NCI-H128 (cell line): ENCODE data around the gene ARHGAP22.

Experiments
- DNase-seq: peaks from one replicate; lab custom pipeline; 2025; ENCODE audit not compliant: unreplicated experiment; lab: John Stamatoyannopoulos, UW

ARHGAP22 gene

DNA sequence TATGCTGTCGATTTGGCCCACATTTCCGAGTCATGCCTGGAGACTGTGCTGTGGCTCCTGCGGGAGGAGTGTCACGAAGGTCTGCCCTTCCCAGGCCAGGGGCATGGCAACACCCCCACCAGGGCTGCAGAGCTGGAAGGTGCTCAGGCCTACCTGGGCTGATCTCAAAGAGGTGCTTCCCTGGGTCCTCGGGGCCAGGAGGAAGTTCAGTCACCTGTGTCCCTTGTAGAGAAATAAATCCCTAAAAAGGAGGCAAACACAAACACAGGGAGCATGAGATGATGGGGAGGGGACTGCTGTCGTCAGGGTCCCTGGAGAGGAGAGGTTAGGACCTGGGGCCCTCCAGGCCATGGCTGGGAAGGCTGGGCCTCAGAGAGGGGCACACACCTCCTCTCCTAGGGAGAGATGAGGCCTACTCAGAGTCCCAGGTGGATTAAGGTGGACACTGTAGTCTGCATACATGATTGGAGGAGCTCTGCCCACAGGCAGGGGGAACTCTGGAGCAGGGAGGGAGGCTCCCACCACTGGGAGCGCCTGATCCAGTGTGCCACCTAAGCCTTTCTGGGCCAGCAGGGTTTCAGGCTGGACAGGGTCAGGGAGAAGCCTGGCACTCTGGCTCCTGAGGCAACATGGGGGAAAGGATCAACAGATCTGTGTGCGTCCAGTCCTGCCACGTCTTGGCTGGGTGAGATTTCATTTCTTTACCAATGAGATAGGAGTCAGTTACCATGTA, 49.4 kb downstream of the ARHGAP22 start:
- no peak for DNase-seq

DNA sequence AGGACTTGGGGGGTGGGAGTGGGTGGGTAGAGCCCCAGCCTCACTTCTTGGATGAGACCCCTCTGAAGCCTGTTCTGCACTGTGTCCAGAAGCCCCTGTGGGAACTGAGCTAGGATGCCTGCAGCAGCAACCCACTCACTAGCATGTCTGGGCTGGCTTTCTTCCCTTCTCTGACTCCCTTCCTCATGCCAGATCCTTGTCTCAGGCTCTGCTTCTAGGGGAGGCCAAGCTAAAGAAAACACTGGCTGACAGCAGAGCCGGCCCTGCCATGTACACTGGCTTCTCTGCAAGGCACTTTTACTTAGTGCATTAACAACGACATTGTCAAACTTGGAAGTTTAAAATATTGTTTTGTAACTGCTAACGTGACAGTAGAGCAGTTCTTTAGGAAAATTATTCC, 50.2 kb downstream of the ARHGAP22 start:
- no peak for DNase-seq

DNA sequence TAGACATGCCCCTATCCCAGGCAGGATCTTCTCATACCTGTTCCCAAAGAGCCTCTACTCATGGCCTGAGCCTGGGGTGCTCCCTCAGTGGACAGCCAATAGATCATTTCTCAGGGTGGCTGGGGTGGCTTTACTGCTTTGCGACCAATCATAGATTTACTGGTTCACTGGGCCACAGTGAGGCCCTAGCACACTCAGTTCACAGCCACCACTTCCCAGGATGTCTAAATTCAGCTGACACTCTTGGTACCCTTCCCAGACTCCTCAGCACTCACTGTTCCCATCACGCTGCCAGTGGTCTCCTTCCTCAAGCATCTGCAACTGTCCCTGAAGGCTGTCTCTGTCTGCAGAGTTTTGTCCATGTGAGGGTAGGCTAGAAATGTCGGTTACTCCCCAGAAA, 50.6 kb downstream of the ARHGAP22 start:
- DNase-seq, result no peak

DNA sequence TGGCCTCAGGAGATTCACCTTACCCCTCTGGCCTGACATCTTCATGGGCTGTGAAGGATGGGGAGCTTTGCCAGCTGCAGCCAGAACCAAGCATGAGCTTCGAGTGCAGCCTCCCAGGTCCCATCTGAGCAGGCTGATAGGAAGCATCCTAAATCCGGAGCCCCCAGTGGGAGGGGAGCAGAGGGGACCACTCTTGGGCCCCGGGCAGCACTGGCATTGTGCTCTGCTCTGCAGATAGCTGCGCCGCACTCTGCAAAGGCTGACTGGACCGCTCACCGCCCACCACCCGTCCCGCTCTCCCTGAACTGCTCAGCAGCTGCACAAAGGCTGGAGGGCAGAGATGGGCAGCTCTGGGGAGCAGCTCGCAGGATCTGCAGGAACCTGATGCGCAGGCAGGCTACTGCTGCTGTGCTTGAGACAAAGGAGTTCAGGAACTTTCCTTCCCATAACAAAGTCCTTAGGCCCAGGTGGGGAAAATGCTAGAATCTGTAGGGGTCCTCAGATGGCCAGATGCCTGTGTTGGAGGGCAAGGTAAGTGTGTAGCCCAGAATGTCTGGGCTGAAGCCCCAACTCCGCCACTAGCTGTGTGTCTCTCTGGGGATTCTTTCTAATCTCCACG, 51.8 kb downstream of the ARHGAP22 start:
- DNase-seq, result no peak

DNA sequence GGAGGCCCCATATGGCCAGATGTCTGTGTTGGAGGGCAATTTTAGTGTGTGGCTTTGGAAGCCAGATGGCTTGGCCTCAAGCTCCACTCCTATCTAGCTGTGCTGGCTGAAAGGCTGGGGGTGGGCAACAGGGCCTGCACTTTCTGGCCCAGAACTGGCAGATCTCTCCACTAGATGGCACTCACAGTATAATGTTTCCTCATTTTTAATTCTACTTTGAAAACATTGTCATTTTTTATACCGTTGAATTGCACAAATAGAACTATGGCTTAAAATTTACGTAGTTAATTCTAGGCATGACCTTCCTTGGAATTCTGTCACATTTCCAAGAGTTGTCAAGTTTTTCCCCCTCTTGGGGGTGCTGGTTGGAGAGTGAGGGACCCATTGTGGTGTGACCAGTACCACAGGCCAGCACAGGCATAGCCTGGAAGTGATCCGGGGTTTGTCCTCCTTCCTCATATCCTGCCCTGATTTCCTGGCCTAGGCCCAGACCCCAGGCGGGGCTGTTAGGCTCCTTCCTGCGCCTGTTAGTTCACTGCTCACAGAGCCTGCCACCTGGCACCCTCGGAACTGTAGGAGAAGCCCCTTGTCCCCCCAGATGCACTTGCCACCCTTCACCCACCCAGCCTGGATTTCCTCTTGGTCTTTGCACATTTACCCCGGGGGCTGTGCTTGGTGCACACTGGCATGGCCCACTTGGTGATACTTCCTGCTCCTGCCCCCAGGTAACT, 52.8 kb downstream of the ARHGAP22 start:
- no peak for DNase-seq

DNA sequence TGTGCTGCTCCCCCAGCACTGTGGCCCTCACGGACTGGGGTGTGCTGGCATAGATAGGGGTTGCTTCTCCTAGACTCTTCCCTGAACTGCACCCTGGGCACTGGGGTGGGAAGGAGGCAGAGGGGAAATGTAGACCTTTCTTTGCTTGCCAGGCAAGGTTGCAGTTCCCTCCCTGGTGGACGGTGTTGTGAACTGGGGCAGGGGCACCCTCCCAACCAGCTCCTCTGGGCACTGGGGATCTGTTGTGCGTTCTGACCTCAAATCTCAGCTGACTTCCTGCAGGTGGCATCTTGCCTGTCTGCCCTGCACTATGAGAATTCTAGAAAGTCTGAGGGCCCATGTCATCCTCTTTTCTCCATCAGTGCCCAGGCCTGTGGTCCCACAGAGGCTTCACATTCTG, 53.9 kb downstream of the ARHGAP22 start:
- no peak for DNase-seq

DNA sequence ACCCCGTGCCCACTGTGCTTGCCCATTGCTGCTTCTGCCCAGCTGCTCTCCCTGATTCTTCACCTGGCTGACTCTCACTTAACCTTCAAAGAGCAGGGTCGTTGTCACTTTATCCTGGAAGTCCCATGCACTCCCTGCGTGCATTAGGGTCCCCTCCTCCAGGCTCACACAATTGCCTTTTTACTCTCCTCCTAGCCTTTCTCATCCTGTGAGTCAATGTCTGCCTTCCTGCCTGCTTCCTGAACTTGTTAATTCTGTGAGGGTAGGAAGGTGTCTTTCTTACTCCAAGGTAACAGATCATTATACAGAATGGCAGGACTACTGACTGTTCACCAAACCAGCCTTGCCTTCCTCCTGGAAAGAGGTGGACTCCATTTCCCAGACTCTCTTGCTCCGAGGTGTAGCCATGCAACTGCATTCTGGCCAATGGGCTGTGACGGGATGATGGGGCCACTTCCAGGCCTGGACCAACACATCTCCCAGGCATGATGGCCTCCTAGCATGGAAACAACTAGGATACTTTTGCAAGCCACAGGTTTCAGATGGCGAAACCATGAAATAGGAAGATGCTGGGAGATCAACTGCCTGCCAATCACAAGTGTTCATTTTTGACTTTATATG, 54.7 kb downstream of the ARHGAP22 start:
- DNase-seq, result no peak

DNA sequence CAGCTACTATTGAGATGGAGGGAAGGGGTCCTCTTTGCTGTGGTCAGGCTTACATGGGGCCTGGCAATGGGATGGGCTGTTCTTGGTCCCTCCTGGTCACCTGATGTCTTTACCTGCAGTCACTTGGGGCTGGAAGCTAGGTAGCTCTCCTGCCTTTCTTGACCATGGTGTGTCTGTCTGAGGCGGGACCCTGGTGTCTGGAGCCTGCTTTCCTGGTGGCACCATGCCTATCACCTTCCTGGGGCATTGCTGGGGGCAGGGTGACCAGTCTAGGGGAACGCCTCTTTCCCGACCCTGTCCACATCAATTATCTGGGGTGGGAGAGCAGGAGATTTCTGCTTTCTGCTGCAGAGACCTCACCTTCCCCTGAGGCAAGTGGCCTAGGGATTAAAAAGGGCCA, 55.6 kb downstream of the ARHGAP22 start:
- no peak for DNase-seq

DNA sequence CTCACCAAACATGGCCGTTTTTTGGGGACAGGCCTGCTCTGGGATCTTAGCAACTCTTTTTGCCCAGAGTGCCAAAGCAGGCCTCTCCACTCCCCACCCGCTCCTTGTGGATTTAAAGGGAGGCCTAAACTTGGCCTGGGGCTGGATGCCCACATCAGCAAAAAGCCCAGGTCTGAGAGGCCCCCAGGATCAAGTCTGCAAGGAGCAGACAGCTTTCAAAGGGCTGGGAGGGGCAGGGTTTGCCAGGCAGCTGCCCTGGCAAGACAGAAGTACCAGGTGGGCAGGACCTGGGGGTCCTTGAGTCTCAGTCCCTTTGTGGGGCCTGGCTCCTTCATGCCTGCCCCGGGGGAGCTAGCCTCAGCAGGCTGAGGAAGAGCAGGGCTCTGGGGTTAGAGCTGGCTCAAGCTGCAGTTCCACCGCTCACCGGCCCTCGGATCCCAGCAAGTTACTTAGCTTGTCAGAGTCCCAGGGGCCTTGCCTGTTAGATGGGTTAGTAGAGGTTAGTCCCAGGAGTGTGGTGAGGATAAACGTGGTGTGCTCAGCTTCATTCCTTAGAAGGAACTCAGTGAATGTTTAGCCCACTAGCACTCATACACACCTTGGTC, 56.2 kb downstream of the ARHGAP22 start:
- DNase-seq, result no peak

DNA sequence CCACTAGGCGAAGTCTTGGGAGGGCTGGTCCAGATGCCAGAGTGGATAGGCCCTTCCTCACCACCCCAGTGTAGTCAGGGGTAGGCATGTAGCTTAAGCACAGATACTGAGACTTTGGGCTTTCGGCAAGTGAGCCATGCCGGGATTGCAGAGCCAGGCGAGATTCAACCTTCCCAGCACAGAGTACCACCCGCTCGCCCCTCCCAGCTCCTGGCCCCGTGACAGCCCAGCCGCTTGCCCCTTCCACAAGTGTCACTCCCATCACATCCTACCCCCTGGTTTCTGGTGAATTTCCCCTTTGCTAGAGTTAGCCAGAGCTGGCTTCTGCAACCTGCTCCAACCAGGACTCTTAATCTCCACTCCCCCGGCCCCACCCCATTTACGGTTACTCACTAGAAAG, 56.9 kb downstream of the ARHGAP22 start:
- no peak for DNase-seq

DNA sequence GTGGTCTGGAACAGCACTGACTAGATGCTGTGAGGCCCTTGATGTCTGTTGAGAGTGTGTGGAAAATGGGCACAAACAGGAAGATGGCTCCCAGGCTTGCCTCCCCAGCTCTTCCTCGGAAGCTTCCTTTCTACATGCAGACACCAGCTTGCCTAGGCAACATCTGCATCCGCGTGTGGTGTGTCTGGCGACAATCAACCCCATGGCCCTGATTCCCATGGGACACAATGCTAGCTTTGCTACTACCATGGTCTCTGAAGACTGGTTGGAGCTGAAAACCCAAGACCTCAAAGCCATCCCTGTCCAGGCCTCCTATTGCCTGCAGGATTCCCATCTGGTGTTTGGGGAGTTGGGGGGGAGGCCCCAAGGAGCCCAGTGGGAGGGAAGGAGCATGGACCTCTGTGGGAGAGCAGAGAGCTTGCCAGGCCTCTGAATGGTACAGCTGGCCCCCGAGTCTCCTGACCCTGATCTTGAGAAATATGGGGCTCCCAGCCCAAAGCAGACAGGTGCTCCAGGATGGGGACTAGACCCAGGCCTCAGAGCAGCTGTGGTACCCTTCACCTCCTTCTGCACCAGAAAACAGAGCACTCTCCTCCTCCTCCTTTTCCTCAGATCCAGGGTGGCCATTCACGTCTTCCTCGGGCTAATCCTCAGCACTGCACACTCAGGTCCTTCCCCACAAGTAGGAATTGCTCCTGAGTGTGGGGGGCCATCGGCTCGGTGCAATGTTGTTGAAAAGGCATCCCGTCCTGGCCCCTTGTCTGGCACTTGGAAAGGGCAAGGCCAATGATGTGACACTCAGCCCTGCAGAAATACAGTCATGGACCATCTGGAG, 57.6 kb downstream of the ARHGAP22 start:
- DNase-seq, result no peak

DNA sequence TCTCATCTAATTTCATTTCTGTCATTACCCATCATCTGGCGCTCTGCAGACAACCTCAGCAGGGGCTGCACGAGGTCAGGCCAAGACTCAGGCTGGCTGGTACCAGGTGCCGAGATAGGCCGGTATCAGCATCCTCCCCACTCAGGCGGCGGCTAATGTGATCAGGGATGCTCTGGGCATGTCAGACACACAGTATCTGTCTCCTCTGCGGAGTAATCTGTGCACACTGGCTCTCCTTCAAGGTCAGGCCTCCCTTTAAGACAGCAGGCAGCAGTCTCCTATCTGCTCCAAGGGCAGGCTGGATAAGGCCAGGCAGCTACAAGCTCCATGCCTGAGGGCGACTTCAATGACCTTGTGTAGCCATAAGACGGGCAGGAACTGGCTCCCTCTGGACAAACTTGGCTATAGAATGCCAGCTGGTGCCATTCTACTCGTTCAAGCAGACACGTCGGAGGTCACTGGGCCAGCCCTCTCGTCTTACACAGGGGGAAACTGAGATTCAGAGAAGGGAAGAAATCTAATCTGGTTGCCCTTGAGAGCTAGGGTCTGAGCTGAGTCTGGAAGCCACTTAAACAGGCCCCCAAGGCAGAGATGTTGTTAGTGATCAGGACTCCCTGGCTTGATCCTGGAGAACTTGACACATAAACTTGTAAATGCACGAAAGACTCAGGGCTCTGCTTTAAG, 59.3 kb downstream of the ARHGAP22 start:
- no peak for DNase-seq

DNA sequence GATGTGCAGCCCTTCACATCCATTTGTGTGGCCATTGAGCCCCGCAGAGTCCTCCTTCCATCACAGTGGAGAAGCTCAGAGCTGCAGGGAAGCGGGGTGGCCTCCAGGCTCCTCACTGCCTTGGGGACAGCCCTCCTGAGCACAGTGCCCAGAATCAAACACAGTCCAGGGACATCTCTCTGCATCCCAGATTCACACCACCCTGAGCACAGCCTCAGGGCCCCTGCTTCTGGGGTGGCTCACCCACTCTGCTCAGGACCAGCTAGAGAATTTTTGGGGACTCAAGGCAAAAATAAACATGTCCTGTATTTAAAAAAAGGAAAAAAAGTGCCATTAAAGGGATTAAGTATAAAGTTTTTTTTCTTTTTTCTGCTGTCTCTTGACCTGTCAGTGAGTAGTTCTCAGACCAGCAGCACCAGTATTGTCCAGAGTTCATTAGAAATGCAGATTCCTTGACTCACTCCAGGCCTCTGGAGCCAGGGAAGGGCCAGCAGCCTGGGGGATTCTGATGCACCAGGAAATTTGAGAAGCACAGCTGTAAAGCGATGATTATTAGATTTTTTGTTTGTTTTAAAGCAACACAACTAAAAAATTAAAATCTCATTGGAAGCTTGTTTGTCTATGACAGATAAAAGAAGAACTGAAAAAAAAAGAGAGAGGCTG, 61.6 kb downstream of the ARHGAP22 start:
- DNase-seq, result no peak

DNA sequence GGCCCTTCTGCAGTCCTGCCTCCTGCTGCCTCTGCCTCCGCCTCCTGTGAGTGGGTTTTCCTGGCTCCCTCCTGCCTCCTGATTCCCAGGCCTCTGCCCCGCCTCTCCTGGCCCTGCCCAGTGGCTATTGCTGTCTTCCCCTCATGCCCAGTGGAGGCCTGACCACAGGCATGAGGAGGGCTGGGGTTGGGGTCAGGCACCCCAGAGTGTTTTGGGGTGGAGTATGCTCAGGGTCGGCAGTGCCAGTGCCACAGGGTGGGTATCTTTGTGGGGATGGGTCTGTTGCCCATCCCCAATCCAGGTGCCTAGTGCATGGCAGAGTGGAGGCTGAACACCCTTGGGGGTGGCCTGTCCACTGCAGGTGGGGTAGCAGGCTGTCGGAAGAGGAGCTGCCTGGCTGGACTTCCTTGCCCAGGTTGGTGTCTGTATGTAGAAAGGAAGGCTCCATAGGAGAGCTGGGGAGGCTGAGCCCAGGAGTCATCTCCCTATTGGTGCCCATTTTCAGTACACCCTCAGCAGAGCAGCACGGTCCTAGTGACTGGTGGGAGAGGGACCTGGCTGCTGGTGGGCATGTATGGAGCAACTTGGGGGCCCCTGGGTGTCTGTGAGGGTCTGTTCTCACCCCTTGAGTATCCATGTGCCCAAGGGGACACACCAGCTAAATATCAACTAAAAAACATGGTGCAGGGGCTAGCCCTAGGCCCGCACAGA, 62.2 kb downstream of the ARHGAP22 start:
- DNase-seq, result no peak

DNA sequence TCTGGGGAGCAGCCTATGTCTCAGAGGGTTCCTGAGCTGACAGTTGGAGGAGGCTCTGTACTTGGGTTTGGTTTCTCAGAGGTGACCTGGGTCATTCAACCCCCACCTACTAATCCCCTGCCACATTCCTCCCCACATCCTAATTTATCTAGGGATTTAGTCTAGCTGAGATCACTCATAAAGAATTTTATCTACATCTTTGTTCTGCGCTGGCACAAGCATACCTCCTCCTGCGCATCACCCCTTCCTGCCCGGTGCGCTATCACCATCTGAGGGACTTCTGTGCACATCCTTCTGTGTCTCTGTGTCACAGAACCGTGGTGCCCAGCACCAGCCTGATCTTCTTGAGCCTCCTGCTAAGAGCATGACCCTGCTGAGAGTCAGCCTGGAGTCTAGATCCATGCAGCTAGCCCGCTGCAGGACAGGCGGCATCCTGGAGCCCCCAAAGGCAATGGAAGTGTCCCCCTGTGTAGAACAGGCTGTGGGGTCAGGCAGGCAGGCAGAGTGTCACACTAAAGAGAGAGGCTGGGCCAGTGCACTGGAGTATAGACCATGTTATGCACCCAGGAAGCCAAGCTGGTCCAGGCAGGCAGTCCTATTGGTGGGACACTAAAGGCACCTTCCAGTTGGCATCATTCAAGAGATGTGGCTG, 63.6 kb downstream of the ARHGAP22 start:
- DNase-seq, result no peak

DNA sequence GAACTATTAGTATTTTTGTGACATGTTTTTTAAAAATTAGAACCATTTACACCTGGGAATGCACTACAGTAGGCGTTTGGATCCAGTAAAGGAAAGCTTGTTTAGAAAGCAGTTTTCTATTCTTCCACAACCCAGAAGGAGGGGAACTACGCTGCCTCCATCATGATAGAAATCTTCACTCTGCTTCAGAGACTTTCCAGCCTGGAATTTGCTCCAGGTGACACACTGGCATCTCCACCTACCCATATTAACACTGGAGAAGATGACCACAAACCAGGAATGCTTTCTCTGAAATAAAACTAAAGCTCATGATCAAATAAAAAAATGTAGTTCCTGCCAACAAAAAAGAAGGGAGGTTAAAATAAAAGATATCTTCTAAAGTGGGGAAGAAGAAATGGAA, 66.3 kb downstream of the ARHGAP22 start:
- DNase-seq, result no peak

DNA sequence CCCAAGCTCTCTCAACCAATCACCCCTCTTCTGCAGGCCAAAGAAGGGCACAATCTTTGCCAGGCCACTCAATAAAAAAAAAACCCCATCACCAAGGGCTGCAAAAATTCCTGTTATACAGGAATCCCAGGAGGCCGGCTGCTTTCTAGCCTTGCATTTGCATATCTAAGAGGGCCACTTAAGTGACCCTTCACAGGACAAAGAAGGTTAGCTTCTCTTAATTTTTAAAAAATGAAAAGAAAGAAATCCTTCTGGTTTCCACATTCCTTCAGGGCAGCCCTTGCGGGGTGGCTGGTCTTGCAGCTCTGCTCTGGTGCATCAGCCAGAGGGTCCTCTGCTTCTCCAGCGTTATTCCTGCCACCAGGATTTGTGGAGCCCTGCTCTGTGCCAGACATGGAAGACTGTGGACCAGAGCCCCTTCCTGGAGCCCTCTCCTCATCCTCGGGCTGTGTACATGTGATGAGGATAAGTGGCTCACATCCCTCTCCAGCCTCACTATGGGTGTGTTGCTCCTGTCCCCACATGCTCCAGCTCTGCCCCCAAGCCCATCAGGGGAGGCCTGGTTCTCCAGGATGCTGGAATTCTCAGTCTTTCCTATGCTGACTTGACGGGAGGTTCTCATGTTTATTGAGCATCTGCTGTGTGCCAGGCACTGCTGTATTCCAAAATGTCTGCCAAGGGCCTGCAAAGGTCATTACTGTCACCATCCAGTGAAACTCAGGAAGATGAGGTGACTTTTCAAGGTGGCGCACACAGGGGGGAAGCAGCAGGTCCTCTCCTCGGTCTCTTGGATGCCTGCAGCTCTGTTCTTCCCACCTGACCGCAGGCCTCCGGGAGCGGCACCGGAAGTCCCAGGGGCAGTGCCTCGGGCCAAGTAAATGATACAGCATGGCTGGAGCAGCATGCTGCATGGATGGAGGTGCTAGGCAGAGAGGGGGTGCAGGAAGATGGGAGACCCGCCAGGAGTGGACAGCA, 67.7 kb downstream of the ARHGAP22 start:
- DNase-seq, result no peak
